ENCODE data around the gene ANO2. TPM values are rescaled to one million over a fixed set of nuclear protein-coding genes. Genes with fewer than 3 reads are reported as not detected.
"Not testable (repeated sequence)": the region's sequence is repeated elsewhere in the genome, so short reads cannot be mapped to it uniquely, and the experiment has no call there.

Gene ANO2
- total and polyA plus RNA-seq, 5 donors from 2014 or later: 0.10 TPM; not detected in 4

DNA sequence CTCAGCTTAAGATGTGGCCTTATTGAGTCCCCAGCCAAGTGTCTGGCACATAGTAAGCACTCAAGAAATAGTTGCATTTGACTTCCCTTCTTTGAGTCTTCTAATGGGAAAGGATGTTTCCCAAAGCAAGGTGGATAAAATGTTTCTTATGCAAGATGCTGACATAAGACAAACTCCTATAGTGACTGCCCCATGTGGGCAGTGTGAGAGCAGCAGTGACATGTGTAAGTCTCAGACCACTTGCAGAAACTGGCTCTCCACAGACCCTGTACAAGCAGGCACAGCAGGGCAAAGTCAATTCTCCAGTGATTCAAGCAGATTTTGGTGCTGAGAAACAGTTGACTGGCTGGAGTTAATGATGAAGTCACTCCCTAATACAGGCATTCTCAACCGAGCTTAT lies 255.3 kb downstream of the ANO2 start:
- Mint-ChIP-seq H3K27ac (no peak overlapping the region), H3K27me3 (no peaks in the 10 kb centered on the region), H3K4me3 (no peak overlapping the region), H3K9me3 (peaks cover 0 to 7% (median 2%) of the 10 kb centered on the region in 7 donors), H3K36me3 (no peaks in the 10 kb centered on the region), H3K4me1 (peaks cover 0 to 3% (median 0%) of the 10 kb centered on the region in 4 donors)
- Histone ChIP-seq H3K4me1 (ENCODE audit: control insufficient read depth, insufficient read depth, low read length, poor library complexity, severe bottlenecking) (no peaks in the 10 kb centered on the region), H3K36me3 (ENCODE audit: control insufficient read depth, insufficient read depth, low read length) (no peaks in the 10 kb centered on the region), H3K4me3 (ENCODE audit: low read depth, low read length) (no peak overlapping the region), H3K27me3 (ENCODE audit: control insufficient read depth, insufficient read depth, low read length) (no peaks in the 10 kb centered on the region), H3K9me3 (ENCODE audit: control insufficient read depth in 2 of 2, low read length in 2 of 2) (no peaks in the 10 kb centered on the region), H3K27ac (ENCODE audit: insufficient read depth, low read length, poor library complexity, severe bottlenecking) (no peak overlapping the region)
- no peak for DNase-seq
- no peak for ATAC-seq (ENCODE audit: low read depth in 2 of 2)

DNA sequence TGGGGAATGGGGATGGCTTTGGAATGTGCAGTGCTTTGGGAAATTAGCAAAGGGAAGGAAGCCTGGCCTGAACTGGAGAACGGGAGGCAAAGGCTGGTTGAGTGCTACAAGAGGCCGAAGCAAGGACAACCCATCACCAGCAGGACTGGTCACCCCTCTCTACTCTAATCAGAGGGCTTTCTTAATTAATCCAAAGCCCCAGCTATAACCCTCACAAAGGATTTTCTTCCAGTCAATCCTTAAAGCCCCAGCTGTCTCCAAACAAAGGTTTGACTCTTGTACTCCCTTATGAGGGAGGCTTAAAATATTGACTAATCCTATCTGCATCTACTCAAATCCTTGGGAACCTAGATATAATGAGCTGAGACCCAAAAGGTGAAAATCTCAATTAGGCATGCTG lies 256.8 kb downstream of the ANO2 start:
- Mint-ChIP-seq H3K27me3 (no peaks in the 10 kb centered on the region), H3K36me3 (no peaks in the 10 kb centered on the region), H3K4me1 (peaks cover 0 to 3% (median 0%) of the 10 kb centered on the region in 4 donors), H3K4me3 (no peak overlapping the region), H3K27ac (no peak overlapping the region), H3K9me3 (peaks cover 0 to 9% (median 0%) of the 10 kb centered on the region in 7 donors)
- Histone ChIP-seq H3K4me1 (ENCODE audit: control insufficient read depth, insufficient read depth, low read length, poor library complexity, severe bottlenecking) (no peaks in the 10 kb centered on the region), H3K27ac (ENCODE audit: insufficient read depth, low read length, poor library complexity, severe bottlenecking) (no peak overlapping the region), H3K9me3 (ENCODE audit: control insufficient read depth in 2 of 2, low read length in 2 of 2) (no peaks in the 10 kb centered on the region), H3K27me3 (ENCODE audit: control insufficient read depth, insufficient read depth, low read length) (no peaks in the 10 kb centered on the region), H3K4me3 (ENCODE audit: low read depth, low read length) (no peak overlapping the region), H3K36me3 (ENCODE audit: control insufficient read depth, insufficient read depth, low read length) (no peaks in the 10 kb centered on the region)
- ATAC-seq (ENCODE audit: low read depth in 2 of 2) (no peak), DNase-seq (no peak)

DNA sequence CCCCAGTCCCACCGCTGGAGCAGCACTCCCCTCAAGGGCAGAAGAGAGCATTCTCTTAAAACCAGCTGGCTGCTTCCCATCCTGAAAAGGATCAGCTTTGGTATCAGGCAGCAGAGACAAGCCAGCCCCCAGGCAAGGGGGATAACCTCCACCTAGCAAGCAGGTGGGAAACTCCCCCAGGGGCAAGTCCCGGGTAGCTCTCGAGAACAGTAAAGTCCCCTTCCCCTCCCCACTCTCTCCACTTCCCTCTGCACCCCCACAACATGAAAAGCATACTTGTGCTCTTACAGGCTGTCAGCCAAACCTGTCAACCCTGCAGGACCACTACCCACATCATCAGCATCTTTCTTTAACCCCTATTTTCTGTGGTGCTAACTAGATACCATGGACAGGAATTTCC lies 259.1 kb downstream of the ANO2 start:
- H3K9me3 ChIP-seq (ENCODE audit: control insufficient read depth in 2 of 2, low read length in 2 of 2): no peaks in the 10 kb centered on the region
- H3K27me3 Mint-ChIP-seq: peaks cover 5% of the 10 kb centered on the region
- no peaks in the 10 kb centered on the region for H3K36me3 ChIP-seq (ENCODE audit: control insufficient read depth, insufficient read depth, low read length)
- no peak overlapping the region for H3K27ac ChIP-seq (ENCODE audit: insufficient read depth, low read length, poor library complexity, severe bottlenecking)
- H3K9me3 Mint-ChIP-seq: peaks cover 0 to 8% (median 0%) of the 10 kb centered on the region in 7 donors
- H3K36me3 Mint-ChIP-seq: no peaks in the 10 kb centered on the region
- H3K27ac Mint-ChIP-seq: no peak overlapping the region
- H3K4me1 ChIP-seq (ENCODE audit: control insufficient read depth, insufficient read depth, low read length, poor library complexity, severe bottlenecking): no peaks in the 10 kb centered on the region
- no peaks in the 10 kb centered on the region for H3K27me3 ChIP-seq (ENCODE audit: control insufficient read depth, insufficient read depth, low read length)
- no peak overlapping the region for H3K4me3 Mint-ChIP-seq
- no peak overlapping the region for H3K4me3 ChIP-seq (ENCODE audit: low read depth, low read length)
- ATAC-seq (ENCODE audit: low read depth in 2 of 2) (no peak), DNase-seq (no peak)
- H3K4me1 Mint-ChIP-seq: no peaks in the 10 kb centered on the region

DNA sequence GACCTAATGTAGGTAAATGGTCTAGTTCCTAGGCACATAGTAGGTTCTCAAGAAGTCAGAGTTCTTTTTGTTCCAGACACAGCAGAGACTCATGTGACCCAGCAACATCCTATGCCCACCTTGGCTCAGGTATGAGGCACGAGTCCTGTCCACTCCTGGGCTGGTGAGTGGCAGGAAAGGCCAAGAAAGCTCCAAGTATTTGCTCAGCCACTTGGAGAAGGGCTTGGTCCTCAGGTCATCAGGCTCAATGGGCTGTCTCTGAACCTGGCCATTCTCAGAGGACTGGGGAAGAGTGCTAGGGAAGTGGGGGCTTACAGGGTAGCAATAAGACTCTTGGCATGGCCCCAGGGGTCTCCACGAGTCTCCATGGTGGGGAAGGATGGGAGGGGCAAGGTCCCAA lies 260.1 kb downstream of the ANO2 start:
- no peaks in the 10 kb centered on the region for H3K36me3 Mint-ChIP-seq
- H3K27ac Mint-ChIP-seq: no peak overlapping the region
- peaks cover 5% of the 10 kb centered on the region for H3K27me3 Mint-ChIP-seq
- DNase-seq (no peak), ATAC-seq (ENCODE audit: low read depth in 2 of 2) (no peak)
- H3K9me3 Mint-ChIP-seq: peaks cover 0 to 8% (median 0%) of the 10 kb centered on the region in 7 donors
- H3K4me3 Mint-ChIP-seq: no peak overlapping the region
- Histone ChIP-seq H3K27me3 (ENCODE audit: control insufficient read depth, insufficient read depth, low read length) (no peaks in the 10 kb centered on the region), H3K4me1 (ENCODE audit: control insufficient read depth, insufficient read depth, low read length, poor library complexity, severe bottlenecking) (no peaks in the 10 kb centered on the region), H3K9me3 (ENCODE audit: control insufficient read depth in 2 of 2, low read length in 2 of 2) (no peaks in the 10 kb centered on the region), H3K27ac (ENCODE audit: insufficient read depth, low read length, poor library complexity, severe bottlenecking) (no peak overlapping the region), H3K4me3 (ENCODE audit: low read depth, low read length) (no peak overlapping the region), H3K36me3 (ENCODE audit: control insufficient read depth, insufficient read depth, low read length) (no peaks in the 10 kb centered on the region)
- no peaks in the 10 kb centered on the region for H3K4me1 Mint-ChIP-seq

DNA sequence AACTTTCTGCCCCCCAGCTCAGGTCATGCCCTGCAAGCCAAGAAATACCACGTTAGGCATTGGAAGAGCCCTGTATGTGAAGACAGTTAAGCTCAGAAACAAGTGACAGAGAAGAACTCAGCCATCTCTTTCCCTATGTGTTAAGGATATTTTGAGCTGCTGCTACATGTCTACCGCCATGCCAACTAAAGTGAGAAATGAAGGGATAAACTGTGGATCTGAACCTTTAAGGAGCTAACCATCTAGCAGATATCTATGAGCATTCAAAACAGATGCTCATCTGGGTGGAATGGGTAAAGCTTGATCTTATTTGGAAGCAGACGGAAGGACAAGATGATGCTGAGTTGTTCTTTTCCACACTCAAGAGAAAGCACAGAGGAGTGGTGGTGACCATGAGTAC lies 262.5 kb downstream of the ANO2 start:
- Mint-ChIP-seq H3K27me3 (peaks cover 5% of the 10 kb centered on the region), H3K4me1 (no peaks in the 10 kb centered on the region), H3K36me3 (no peaks in the 10 kb centered on the region), H3K4me3 (no peak overlapping the region), H3K27ac (no peak overlapping the region), H3K9me3 (peaks cover 0 to 6% (median 0%) of the 10 kb centered on the region in 7 donors)
- H3K4me1 ChIP-seq (ENCODE audit: control insufficient read depth, insufficient read depth, low read length, poor library complexity, severe bottlenecking): no peaks in the 10 kb centered on the region
- ATAC-seq (ENCODE audit: low read depth in 2 of 2): no peak
- no peak for DNase-seq
- H3K4me3 ChIP-seq (ENCODE audit: low read depth, low read length): no peak overlapping the region
- no peaks in the 10 kb centered on the region for H3K36me3 ChIP-seq (ENCODE audit: control insufficient read depth, insufficient read depth, low read length)
- no peaks in the 10 kb centered on the region for H3K9me3 ChIP-seq (ENCODE audit: control insufficient read depth in 2 of 2, low read length in 2 of 2)
- peaks cover 2% of the 10 kb centered on the region for H3K27me3 ChIP-seq (ENCODE audit: control insufficient read depth, insufficient read depth, low read length)
- no peak overlapping the region for H3K27ac ChIP-seq (ENCODE audit: insufficient read depth, low read length, poor library complexity, severe bottlenecking)

DNA sequence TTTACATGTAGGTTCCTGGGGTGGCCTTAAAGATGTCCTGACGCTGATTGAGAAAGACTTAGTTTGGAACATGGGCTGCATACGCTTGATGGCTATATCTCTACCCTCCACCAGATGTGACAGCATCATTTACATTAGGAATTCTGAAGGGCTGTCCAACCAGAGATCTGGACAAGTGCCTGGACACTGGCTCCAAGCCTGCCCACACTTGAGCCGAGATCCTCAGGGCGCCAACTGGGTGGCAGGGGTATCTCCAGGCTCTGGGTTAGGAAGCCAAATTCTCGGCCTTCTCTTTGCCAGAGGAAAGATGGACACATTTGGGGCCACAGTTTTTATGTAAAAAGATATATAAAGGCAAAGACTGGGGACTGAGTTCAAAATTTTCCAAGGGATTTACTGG lies 266.9 kb downstream of the ANO2 start:
- Histone ChIP-seq H3K4me1 (ENCODE audit: control insufficient read depth, insufficient read depth, low read length, poor library complexity, severe bottlenecking) (no peaks in the 10 kb centered on the region), H3K4me3 (ENCODE audit: low read depth, low read length) (no peak overlapping the region), H3K27ac (ENCODE audit: insufficient read depth, low read length, poor library complexity, severe bottlenecking) (no peak overlapping the region), H3K27me3 (ENCODE audit: control insufficient read depth, insufficient read depth, low read length) (peaks cover 2% of the 10 kb centered on the region), H3K9me3 (ENCODE audit: control insufficient read depth in 2 of 2, low read length in 2 of 2) (no peaks in the 10 kb centered on the region), H3K36me3 (ENCODE audit: control insufficient read depth, insufficient read depth, low read length) (no peaks in the 10 kb centered on the region)
- peaks cover 13% of the 10 kb centered on the region for H3K27me3 Mint-ChIP-seq
- H3K4me3 Mint-ChIP-seq: no peak overlapping the region
- H3K36me3 Mint-ChIP-seq: no peaks in the 10 kb centered on the region
- H3K4me1 Mint-ChIP-seq: no peaks in the 10 kb centered on the region
- no peak overlapping the region for H3K27ac Mint-ChIP-seq
- H3K9me3 Mint-ChIP-seq: peaks cover 0 to 2% (median 0%) of the 10 kb centered on the region in 7 donors
- ATAC-seq (ENCODE audit: low read depth in 2 of 2) (no peak), DNase-seq (no peak)

DNA sequence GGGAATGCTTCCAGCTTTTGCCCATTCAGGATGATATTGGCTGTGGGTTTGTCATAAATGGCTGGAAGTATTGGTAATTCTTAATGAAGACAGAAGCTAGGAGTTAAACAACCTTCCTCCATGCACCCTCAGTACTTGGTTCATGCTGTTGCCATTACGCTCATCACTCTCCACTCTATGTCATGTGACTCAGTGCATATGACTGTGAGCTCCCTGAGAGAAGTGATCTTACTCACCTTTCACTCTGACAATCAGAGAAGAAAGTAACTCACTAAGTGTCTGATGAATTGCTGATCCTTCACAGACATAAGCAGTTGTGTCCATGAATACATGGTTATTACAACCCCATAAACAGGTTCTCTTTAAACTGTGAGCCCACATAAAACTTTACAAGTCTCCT lies 275.4 kb downstream of the ANO2 start:
- H3K9me3 ChIP-seq (ENCODE audit: control insufficient read depth in 2 of 2, low read length in 2 of 2); H3K4me3 Mint-ChIP-seq; H3K27me3 ChIP-seq (ENCODE audit: control insufficient read depth, insufficient read depth, low read length); H3K27ac Mint-ChIP-seq; H3K36me3 Mint-ChIP-seq; H3K4me1 Mint-ChIP-seq; DNase-seq; H3K4me3 ChIP-seq (ENCODE audit: low read depth, low read length); ATAC-seq (ENCODE audit: low read depth in 2 of 2); H3K9me3 Mint-ChIP-seq; H3K27ac ChIP-seq (ENCODE audit: insufficient read depth, low read length, poor library complexity, severe bottlenecking); H3K4me1 ChIP-seq (ENCODE audit: control insufficient read depth, insufficient read depth, low read length, poor library complexity, severe bottlenecking); H3K36me3 ChIP-seq (ENCODE audit: control insufficient read depth, insufficient read depth, low read length); H3K27me3 Mint-ChIP-seq: not testable (repeated sequence)

DNA sequence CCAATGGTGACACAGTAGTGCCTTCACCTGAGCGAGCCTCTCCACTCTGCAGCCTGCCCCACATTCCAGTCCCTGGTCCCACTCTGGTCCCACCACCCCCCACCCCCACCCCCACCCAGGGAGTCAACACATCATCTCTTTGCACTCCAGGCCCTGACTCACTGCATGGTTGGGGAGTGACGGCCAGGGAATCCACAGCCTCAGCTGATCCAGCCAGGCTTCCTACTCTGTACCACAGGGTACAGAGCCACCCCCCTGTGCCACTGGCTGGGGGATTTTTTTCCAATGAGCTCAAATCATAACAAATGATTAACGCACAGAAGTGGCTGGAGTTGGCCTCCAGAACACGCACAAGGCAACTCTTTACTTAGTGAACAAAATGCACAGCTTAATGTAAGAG lies 279.4 kb downstream of the ANO2 start:
- H3K9me3 ChIP-seq (ENCODE audit: control insufficient read depth in 2 of 2, low read length in 2 of 2): no peaks in the 10 kb centered on the region
- ATAC-seq (ENCODE audit: low read depth in 2 of 2) (no peak), DNase-seq (no peak)
- H3K27ac ChIP-seq (ENCODE audit: insufficient read depth, low read length, poor library complexity, severe bottlenecking): no peak overlapping the region
- Mint-ChIP-seq H3K4me1 (no peaks in the 10 kb centered on the region), H3K27me3 (no peaks in the 10 kb centered on the region), H3K27ac (no peak overlapping the region), H3K9me3 (peaks cover 0 to 9% (median 0%) of the 10 kb centered on the region in 7 donors), H3K36me3 (no peaks in the 10 kb centered on the region), H3K4me3 (no peak overlapping the region)
- no peaks in the 10 kb centered on the region for H3K36me3 ChIP-seq (ENCODE audit: control insufficient read depth, insufficient read depth, low read length)
- no peak overlapping the region for H3K4me3 ChIP-seq (ENCODE audit: low read depth, low read length)
- H3K27me3 ChIP-seq (ENCODE audit: control insufficient read depth, insufficient read depth, low read length): no peaks in the 10 kb centered on the region
- no peaks in the 10 kb centered on the region for H3K4me1 ChIP-seq (ENCODE audit: control insufficient read depth, insufficient read depth, low read length, poor library complexity, severe bottlenecking)

All from CD4-positive, CD25-positive, alpha-beta regulatory T cell (primary cell).